H7 (cell line): ENCODE measurements around the gene TTC1. TPM values are rescaled to one million over a fixed set of nuclear protein-coding genes. Genes with fewer than 3 reads are reported as not detected.

Experiments used
- DNase-seq: peaks from one replicate; pipeline ENCODE4 v3.0.0; 2012
- H3K27me3 ChIP-seq: 2 replicates; pipeline ENCODE4 v1.6.0; 2011; ENCODE audit warnings: mild to moderate bottlenecking, low read length; ENCODE audit not compliant: control insufficient read depth, insufficient read depth
- H3K36me3 ChIP-seq: replicated peaks from 2 replicates; pipeline ENCODE4 v1.5.1; 2011; ENCODE audit warnings: low read length; ENCODE audit not compliant: control insufficient read depth, insufficient read depth
- H3K4me3 ChIP-seq: 2 replicates; pipeline ENCODE4 v1.5.1; 2011; ENCODE audit warnings: low read depth, mild to moderate bottlenecking, control low read depth, low read length, moderate library complexity; ENCODE audit not compliant: insufficient read depth
- total RNA-seq: library from RNA; depleted of rRNA; stranded (reverse); fragments of >200 nt; shearing (Covaris generic); gene quantifications from 2 replicates; pipeline ENCODE4 v1.2.3, GENCODE V29; 2014

The TTC1 gene
- total RNA-seq, 1 experiment from 2014 or later: 57.4 TPM

DNA sequence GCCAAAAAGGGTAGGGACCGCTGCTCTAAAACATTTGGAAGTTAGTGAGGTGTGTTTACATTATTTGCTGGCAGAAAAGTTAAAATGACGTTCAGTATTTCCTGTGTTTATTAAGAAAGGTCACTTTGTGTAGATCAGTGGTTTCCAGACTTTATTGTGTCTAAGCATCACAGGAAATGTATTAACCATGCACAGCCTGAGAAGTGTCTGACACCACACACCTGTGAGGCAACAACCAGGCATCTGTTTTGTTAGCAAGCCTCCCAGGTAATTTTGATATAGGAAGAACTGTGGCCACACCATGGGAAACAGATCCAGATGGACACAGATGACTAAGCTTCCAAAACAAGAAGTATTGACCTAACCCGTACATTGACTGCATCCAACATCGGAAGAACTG, 12.0 kb downstream of the TTC1 start:
- H3K36me3 ChIP-seq: peaks cover 2% of the 10 kb centered on the region

DNA sequence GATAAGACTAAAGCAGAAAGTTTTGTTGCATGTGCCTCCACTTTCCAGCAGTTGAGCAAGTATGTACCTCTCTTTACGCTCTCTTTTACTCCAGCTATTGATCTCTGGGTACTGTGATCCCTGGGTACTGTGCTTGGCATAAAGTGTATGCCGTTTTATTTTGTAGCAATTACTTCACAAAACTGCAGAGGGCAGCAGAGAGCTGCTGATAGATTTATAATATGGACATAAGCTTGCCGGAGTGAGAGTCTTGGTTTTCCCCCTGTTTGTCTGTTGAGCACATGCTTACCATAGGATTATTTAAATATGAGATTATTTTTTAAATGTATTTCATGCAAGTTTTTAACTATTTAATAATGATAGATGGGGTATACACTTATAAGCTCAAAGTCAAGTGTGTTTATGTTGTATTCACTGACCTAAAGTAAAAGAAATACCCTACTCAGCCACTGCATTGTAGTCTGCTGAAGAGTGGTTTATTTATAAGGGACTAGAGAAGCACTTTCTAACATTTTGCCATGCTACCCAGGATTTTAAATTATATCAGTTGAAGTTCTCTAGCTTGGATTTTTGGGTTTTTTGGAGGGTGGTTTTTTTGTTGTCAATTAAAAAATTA, 13.0 kb downstream of the TTC1 start:
- DNase-seq: peak; percentile 58
- H3K27me3 ChIP-seq: no peaks in the 10 kb centered on the region
- H3K4me3 ChIP-seq: no peak overlapping the region
- H3K36me3 ChIP-seq: no peaks in the 10 kb centered on the region; the same call in none of the 2 replicates

More for the DNA sequence above, 12.0 kb downstream of the TTC1 start:
- Histone ChIP-seq H3K4me3 (no peak overlapping the region), H3K27me3 (no peaks in the 10 kb centered on the region)
- no peak for DNase-seq

DNA sequence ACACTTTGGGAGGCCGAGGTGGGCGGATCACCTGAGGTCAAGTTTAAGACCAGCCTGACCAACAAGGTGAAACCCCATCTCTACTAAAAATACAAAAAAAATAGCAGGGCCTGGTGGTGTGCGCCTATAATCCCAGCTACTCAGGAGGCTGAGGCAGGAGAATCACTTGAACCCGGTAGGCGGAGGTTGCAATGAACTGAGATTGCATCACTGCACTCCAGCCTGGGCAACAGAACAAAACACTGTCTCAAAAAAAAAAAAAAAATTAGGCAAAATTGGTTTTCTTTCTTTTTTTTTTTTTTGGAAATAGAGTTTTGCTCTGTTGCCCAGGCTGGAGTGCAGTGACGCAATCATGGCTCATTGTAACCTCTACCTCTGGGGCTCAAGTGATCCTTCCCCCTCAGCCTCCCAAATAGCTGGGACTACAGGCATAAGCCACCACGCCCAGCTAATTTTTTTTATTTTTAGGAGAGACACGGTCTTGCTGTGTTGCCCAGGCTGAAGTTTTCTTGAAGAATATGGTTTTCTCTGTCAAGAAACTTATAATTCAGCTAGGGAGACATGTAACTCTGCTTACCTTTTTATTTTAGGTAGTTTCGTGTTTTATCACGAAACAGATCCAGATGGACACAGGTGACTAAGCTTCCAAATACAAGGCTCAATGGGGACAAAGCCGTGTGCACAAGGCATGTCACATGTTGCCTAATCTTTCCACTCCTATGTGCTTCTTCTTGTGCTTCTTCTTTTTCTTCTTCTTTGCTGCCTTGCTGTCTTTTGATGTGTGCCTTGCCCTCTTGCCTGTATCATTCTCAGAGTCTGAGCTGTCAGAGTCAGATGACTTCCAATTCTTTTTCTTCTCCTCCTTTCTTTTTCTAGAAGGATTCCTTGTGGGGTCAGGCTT, 14.3 kb downstream of the TTC1 start:
- no peak for DNase-seq
- H3K27me3 ChIP-seq: no peaks in the 10 kb centered on the region
- no peaks in the 10 kb centered on the region; the same call in none of the 2 replicates for H3K36me3 ChIP-seq
- H3K4me3 ChIP-seq: no peak overlapping the region

DNA sequence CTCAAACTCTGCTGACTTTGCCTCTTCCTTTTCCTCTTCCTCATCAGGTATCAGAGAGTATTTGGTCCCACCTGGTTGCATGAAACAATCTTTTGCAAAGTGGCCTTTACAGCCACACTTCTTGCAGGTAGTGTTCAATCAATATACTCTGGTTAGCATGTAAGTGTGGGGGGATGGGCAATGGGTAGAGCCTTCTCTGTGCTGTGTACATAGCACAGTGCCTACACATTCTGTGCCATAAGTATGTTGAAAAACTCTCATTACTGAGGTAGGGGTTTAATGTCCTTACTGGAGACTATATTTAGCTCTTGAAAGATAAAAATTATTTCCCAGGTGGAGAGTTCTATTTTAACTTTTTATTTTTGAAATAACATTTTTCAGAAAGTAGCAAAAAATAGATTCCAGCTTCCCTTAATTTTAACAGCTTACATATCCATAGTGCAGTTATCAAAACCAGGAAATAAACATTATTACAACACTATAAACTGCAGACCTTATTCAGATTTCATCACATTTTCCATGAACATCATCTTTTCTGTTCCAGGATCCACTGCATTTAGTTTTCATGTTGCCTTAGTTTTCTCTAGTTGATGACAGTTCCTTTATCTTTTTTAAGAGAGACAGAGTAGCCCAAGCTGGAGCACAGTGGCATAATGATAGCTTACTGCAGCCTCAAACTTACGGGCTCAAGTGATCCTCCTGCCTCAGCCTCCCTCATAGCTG, 15.1 kb downstream of the TTC1 start:
- H3K27me3 ChIP-seq: no peaks in the 10 kb centered on the region
- DNase-seq: no peak
- no peak overlapping the region for H3K4me3 ChIP-seq
- H3K36me3 ChIP-seq: no peaks in the 10 kb centered on the region; the same call in none of the 2 replicates

DNA sequence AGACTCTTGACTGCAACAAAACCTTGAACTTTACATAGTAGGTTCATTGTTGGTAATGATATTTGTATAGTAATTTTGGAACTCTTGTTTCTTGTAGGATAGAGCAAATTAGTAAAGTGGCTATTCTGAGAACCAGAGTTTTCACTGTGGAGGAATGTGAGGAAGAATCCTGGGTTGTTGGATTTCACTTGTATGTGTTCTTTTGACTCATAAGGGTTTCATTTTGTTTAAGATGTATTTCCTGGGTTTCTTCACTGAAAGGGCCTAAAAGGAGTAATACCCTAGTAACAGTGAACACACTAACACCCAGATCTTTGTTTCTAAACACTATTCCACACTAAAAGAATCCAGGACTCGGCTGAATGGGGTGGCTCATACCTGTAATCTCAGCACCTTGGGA, 20.1 kb downstream of the TTC1 start:
- H3K36me3 ChIP-seq: no peaks in the 10 kb centered on the region; the same call in 1 of the 2 replicates
- no peak for DNase-seq
- no peak overlapping the region for H3K4me3 ChIP-seq
- no peaks in the 10 kb centered on the region for H3K27me3 ChIP-seq

DNA sequence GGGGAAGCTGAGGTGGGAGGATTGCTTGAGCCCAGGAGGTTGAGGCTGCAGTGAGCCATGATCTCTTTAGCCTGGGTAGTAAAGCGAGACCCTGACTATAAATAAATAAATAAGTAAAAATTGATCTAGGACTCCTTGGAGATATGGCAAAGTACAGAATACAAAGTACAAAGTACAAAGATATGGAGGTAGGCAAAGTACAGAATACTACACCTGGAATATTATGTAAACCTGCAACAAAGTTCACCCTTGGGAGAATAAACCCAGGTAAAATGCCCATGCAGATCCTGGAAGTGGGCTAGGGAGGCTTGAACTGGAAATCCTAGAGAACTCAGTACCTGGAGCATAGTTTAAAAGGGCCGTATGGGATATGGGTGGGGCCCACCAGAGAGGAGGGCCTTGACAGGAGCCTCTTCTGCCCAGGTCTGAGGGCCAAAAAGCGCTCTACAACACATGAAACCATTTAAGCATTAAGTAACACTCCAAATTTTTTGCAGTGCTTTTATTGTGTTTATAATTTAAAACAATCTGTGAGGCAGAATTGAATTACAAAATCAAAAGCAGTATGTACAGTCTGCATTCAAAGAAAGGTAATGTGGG, 20.7 kb downstream of the TTC1 start:
- H3K4me3 ChIP-seq: no peak overlapping the region
- DNase-seq: no peak
- H3K36me3 ChIP-seq: peaks cover 1% of the 10 kb centered on the region; the same call in 1 of the 2 replicates
- no peaks in the 10 kb centered on the region for H3K27me3 ChIP-seq

DNA sequence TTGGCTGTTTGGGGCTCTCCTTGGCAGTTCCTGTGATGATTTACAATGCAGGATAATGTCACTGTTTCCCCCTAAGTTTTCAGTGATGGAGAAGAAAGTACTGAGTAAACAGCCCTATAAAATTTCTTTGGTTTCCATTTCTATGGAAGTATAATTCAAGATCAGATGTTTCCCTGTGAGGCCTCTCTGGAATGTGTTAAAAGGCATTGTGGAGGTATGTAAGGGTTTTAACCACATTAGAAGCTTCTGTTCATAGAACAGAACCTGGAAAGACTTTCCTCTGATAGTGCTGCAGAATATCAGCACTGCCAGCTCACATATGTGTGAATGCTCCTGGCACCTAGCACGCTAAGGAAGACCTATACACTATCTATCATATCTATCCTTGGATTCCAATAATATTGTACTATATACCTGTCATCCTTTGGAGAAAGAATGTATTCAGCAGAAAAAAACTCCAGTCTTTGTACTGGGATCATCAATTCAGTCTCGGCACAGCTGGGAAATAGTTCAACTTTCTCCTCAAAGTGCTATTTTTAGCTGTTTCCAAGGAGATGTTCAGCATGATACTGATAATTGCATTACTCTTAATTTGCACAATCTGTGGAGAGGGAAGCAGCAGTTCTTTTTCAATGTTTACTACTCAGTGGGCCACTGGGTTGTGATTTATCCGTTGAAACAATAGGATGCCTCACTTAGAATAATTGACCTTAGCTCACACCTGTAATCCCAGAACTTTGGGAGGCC, 21.9 kb downstream of the TTC1 start:
- DNase-seq: no peak
- H3K36me3 ChIP-seq: peaks cover 5% of the 10 kb centered on the region
- H3K27me3 ChIP-seq: no peaks in the 10 kb centered on the region
- no peak overlapping the region for H3K4me3 ChIP-seq

DNA sequence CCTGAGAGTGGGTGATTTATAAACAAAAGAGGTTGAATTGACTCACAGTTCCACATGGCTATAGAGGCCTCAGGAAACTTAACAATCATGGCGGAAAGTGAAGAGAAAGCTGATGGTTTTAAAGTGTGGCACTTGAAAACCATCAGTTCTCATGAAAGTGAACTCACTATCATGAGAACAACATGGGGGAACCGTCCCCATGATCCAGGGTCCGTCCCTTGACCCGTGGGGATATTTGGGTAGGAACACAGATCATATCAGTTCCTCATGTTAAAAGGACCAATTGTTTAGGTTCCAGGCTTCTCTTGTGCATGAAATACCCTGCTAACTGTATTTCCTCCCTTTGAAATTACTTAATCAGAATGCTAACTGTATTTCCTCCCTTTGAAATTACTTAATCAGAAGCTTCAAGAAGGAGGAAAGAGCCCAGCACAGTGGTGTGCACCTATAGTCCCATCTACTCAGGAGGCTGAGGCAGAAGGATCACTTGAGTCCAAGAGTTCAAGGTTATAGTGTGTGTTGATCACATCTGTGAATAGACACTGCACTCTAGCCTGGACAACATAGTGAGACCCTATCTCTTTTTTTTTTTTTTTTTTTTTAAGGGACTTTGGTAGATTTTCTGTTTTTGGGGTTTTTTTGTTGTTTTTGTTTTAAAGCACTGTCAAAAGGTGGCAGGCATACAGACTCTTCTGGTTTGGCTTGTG, 24.8 kb downstream of the TTC1 start:
- no peaks in the 10 kb centered on the region for H3K27me3 ChIP-seq
- DNase-seq: no peak
- peaks cover 16% of the 10 kb centered on the region for H3K36me3 ChIP-seq
- no peak overlapping the region for H3K4me3 ChIP-seq

DNA sequence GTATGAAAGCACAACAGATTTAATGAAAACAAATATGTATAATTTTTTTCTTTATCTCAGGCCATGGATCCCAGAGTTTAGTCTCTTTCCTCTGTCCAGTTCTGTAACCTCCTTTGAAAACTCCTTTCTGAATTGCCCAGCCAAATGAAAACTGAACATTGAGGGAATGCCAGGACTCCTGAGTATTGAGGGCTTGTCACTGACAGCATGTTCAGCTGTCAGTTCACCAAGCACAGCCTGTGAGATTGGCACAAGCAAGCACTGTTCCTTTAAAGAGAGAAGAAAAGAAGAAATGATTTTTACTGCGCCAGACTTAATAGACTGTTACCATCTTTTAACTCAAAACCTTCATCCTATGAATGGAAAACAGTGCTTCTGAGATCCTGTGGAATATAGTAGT, 27.3 kb downstream of the TTC1 start:
- no peak for DNase-seq
- Histone ChIP-seq H3K4me3 (no peak overlapping the region), H3K27me3 (no peaks in the 10 kb centered on the region), H3K36me3 (peaks cover 19% of the 10 kb centered on the region)

DNA sequence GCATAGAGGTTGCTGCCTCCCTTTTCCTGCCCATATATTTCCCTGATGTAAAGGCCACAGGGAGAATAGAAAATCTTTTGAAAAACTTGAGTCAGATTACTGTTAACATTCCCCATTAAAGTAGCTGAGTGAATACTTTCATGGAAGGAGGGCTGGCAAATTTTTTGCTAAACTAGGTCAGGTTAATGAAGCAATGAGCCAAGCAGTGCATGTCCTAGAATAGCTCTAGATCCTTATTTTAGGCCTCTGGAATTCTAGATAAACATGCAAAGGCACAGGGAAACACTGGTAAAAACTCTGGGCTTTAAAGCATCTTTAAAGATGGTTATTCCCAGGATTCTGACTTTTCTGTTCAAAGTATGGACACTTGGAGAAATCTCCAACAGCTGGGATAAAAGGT, 27.9 kb downstream of the TTC1 start:
- DNase-seq: no peak
- Histone ChIP-seq H3K4me3 (no peak overlapping the region), H3K36me3 (peaks cover 19% of the 10 kb centered on the region), H3K27me3 (no peaks in the 10 kb centered on the region)

DNA sequence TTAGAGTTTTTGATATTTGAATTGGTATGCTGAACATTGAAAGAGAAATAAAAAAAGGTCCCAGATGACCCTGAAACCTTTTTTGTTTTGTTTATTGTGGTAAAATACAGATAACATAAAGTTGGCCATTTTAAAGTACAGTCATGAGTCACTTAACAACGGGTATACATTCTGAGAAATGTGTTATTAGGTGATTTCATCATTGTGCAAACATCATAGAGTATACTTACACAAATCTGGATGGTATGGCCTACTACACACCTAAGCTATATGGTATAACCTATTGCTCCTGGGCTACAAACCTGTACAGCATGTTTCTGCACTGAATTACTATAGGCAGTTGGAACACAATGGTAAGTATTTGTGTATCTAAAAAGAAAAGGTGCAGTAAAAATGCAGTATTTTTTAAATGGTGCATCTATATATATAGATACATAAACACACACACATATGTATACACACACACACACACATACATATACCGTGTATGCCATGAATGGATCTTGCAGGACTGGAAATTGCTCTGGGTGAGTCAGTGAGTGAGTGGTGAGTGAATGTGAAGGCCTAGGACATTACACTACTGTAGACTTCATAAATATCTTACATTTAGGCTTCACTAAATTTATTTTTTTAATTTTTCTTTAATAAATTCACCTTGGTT, 31.0 kb downstream of the TTC1 start:
- Histone ChIP-seq H3K4me3 (no peak overlapping the region), H3K36me3 (peaks cover 16% of the 10 kb centered on the region), H3K27me3 (no peaks in the 10 kb centered on the region)
- no peak for DNase-seq

DNA sequence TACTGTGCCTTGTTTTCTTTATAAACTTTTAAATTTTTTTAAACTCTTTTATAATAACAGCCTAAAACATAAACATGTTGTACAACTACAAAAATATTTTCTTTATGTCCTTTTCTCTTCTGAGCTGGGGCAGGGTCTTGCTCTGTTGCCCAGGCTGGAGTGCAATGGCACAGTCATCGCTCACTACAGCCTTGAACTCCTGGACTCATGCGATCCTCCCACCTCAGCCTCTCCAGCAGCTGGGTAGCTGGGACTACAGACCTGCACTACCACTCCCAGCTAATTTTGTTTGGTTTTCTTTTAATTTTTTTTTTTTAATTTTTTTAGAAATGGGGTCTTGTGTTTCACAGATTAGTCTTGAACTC, 31.5 kb downstream of the TTC1 start:
- no peak overlapping the region for H3K4me3 ChIP-seq
- DNase-seq: no peak
- H3K36me3 ChIP-seq: peaks cover 14% of the 10 kb centered on the region
- H3K27me3 ChIP-seq: no peaks in the 10 kb centered on the region

DNA sequence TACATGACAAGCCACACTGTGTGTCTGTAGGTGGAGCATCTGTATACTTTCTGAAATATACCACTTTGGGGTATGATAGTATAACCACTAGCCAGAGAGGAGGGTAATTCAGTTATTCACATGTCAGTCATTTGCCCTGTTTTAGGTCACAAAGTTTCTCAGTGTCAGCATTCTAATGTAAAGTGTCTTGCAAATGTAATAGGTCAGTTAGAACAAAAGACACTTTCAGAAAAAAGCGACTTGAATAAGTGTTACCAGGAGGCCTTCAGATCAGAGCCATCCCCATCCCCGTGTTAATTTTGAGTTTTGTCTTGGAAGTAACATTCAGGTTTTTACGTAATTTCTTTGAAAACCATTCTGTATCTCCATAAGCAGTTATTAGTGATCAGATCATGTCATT, 33.7 kb downstream of the TTC1 start:
- DNase-seq: no peak
- Histone ChIP-seq H3K27me3 (no peaks in the 10 kb centered on the region), H3K4me3 (no peak overlapping the region), H3K36me3 (peaks cover 4% of the 10 kb centered on the region)
